K562 (cell line): ENCODE measurements around the gene TMBIM4. TPM values are rescaled to one million over a fixed set of nuclear protein-coding genes. Genes with fewer than 3 reads are reported as not detected.

ENCODE experiments used
- C11orf30 ChIP-seq: fragments of 450-650 bp; IDR thresholded peaks from 2 replicates; pipeline ENCODE4 v1.6.1; 2016; ENCODE audit warnings: low read depth, mild to moderate bottlenecking
- CEBPZ ChIP-seq: fragments of 150-350 bp; IDR thresholded peaks from 2 replicates; pipeline ENCODE4 v1.6.1; 2014; ENCODE audit warnings: low read depth, mild to moderate bottlenecking, low read length, borderline replicate concordance
- ETS1 ChIP-seq: conservative IDR thresholded peaks from 2 replicates; pipeline ENCODE4 v1.6.1; 2011; ENCODE audit warnings: low read depth, mild to moderate bottlenecking, low read length; ENCODE audit not compliant: control insufficient read depth
- HMGN3 ChIP-seq: IDR thresholded peaks from 2 replicates; pipeline ENCODE4 v1.6.1; 2011; ENCODE audit warnings: borderline replicate concordance, low read depth, mild to moderate bottlenecking, mixed read lengths, low read length; ENCODE audit not compliant: insufficient read length; ENCODE audit errors: extremely low read depth
- KLF1 ChIP-seq: fragments of 450-650 bp; IDR thresholded peaks from 2 replicates; pipeline ENCODE4 v1.6.1; 2016; ENCODE audit warnings: missing genetic modification characterization, missing compliant biosample characterization
- MYC ChIP-seq, 2 experiments: fragments of 250-450 bp in 1 of 2; sonication (Bioruptor Pico) in 1 of 2; IDR thresholded peaks; 2 replicates each; pipeline versions ENCODE4 v1.5.1 to v1.6.1; 2012 to 2021; ENCODE audit warnings: low read depth in 2 of 2, borderline replicate concordance in 1 of 2, improper control_type of control experiment in 1 of 2, low read length in 1 of 2, mild to moderate bottlenecking in 1 of 2, moderate library complexity in 1 of 2
- MYNN ChIP-seq, 2 experiments: sonication (generic); formaldehyde crosslinking in 1 of 2; IDR thresholded peaks; 2 replicates each; pipeline versions ENCODE4 v1.5.0 to v1.6.1; 2016 to 2020; ENCODE audit warnings: antibody characterized with exemption in 1 of 2, missing genetic modification reagents in 1 of 2
- NFIX ChIP-seq: fragments of 250-450 bp; sonication (Bioruptor Pico); IDR thresholded peaks from 2 replicates; pipeline ENCODE4 v1.4.0; 2020; ENCODE audit warnings: low read depth, mild to moderate bottlenecking, moderate library complexity
- NR1H2 ChIP-seq: sonication (generic); formaldehyde crosslinking; IDR thresholded peaks from 2 replicates; pipeline ENCODE4 v1.4.0; 2020; ENCODE audit warnings: mild to moderate bottlenecking, missing genetic modification reagents
- PREB ChIP-seq: sonication (generic); formaldehyde crosslinking; IDR thresholded peaks from 2 replicates; pipeline ENCODE4 v1.8.1; 2023; ENCODE audit warnings: mild to moderate bottlenecking, missing genetic modification reagents
- RBM15 ChIP-seq: fragments of 200-400 bp; formaldehyde crosslinking; IDR thresholded peaks from 2 replicates; pipeline ENCODE4 v1.6.1; 2018; ENCODE audit warnings: mild to moderate bottlenecking, low read length, moderate library complexity; ENCODE audit not compliant: insufficient read depth
- TRIM24 ChIP-seq, 2 experiments: fragments of 450-650 bp; IDR thresholded peaks; 2 replicates each; pipeline ENCODE4 v1.6.1; 2016
- XRCC3 ChIP-seq: fragments of 450-650 bp; IDR thresholded peaks from 2 replicates; pipeline ENCODE4 v1.6.1; 2017; ENCODE audit warnings: mild to moderate bottlenecking, moderate library complexity
- XRCC4 ChIP-seq: IDR thresholded peaks from one replicate; pipeline ENCODE4 v1.6.1; 2011; ENCODE audit not compliant: insufficient read depth, insufficient read length; ENCODE audit errors: extremely low read depth
- YBX1 ChIP-seq: fragments of 450-650 bp; IDR thresholded peaks from 2 replicates; pipeline ENCODE4 v1.7.1; 2016; ENCODE audit warnings: mild to moderate bottlenecking
- ZC3H4 ChIP-seq: sonication (generic); formaldehyde crosslinking; IDR thresholded peaks from 2 replicates; pipeline ENCODE4 v1.9.0; 2021; ENCODE audit warnings: missing genetic modification reagents, borderline replicate concordance
- ZKSCAN8 ChIP-seq: fragments of 200-800 bp; sonication (Bioruptor generic); IDR thresholded peaks from 2 replicates; pipeline ENCODE4 v1.6.1; 2016; ENCODE audit warnings: missing genetic modification characterization, missing compliant biosample characterization
- ZNF224 ChIP-seq: sonication (generic); formaldehyde crosslinking; IDR thresholded peaks from 2 replicates; pipeline ENCODE4 v1.8.0; 2022; ENCODE audit warnings: mild to moderate bottlenecking, missing genetic modification reagents
- ZNF444 ChIP-seq: fragments of 250-450 bp; sonication (Bioruptor Pico); IDR thresholded peaks from 2 replicates; pipeline ENCODE4 v1.4.0; 2020; ENCODE audit warnings: mild to moderate bottlenecking, moderate library complexity
- ZNF57 ChIP-seq: fragments of 450-650 bp; formaldehyde crosslinking; IDR thresholded peaks from 2 replicates; pipeline ENCODE4 v1.4.0; 2020; ENCODE audit warnings: mild to moderate bottlenecking, moderate library complexity
- polyA plus RNA-seq, 8 experiments: library from polyadenylated mRNA; depleted of rRNA in 4 of 8; stranded (reverse) in 5 of 8; unstranded in 3 of 8; fragments of >200 nt; fragmentation: Nextera tagmentation in 2 of 8; fragmentation: Illumina TruSeq in 1 of 8; extraction: Ambion mirVana in 2 of 8; extraction: Trizol in 1 of 8; gene quantifications; 2 replicates each; pipeline versions ENCODE4 v1.2.1 to v1.2.3, GENCODE V29; 2011 to 2014; ENCODE audit warnings: inconsistent platforms in 1 of 8, missing spikeins in 1 of 8
- total RNA-seq, 7 experiments: library from RNA; depleted of rRNA in 6 of 7; stranded (reverse); fragments of >200 nt in 6 of 7; fragmentation: Illumina TruSeq in 2 of 7; extraction: Trizol in 2 of 7; gene quantifications; 2 replicates each; pipeline versions ENCODE4 v1.2.1 to v1.2.3, GENCODE V29; 2011 to 2021; ENCODE audit warnings: low replicate concordance in 1 of 7
- TF ChIP-seq, protein P1 (sequence below): fragments of 250-450 bp; sonication (Bioruptor Pico); IDR thresholded peaks from 2 replicates; pipeline ENCODE4 v1.8.0; 2021; ENCODE audit warnings: moderate library complexity, mild to moderate bottlenecking, inconsistent platforms

TMBIM4 gene
- total and polyA plus RNA-seq, 9 of the 15 experiments (the other 6 are each of a cell fraction or from before 2014, with no cell fraction given): 18.6 to 272 (median 50.0) TPM

- 0 out of 2 replicates have a peak, but pooled peaks have one; percentile 12 for TF ChIP-seq NFIX
- TF ChIP-seq ZNF444 (CRISPR knock-in tag): no peak
- TF ChIP-seq ZKSCAN8 (CRISPR knock-in tag): no peak
- TF ChIP-seq HMGN3: peak; percentile 60
- TF ChIP-seq KLF1 (tag): peak; percentile 74; the same call in 1 of the 2 replicates
- TF ChIP-seq TRIM24 (IDR thresholded peaks at IDR 0.05): no peak; a peak in 1 of 4 replicates
- TF ChIP-seq, protein P1, sequence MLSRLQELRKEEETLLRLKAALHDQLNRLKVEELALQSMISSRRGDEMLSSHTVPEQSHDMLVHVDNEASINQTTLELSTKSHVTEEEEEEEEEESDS (CRISPR knock-in tag): no peak
- TF ChIP-seq ETS1: peak; percentile 55; the same call in 1 of the 2 replicates
- no peak for TF ChIP-seq YBX1
- no peak for TF ChIP-seq PREB
- peak; percentile 72 for TF ChIP-seq C11orf30
- no peak for TF ChIP-seq ZC3H4 (CRISPR knock-in tag)
- TF ChIP-seq MYC (IDR thresholded peaks at IDR 0.05; ENCODE audit: low read depth, low read length): peak; percentile 77
- TF ChIP-seq MYC (CRISPR knock-in tag; IDR thresholded peaks at IDR 0.05; ENCODE audit: borderline replicate concordance, low read depth): peak; percentile 70; the same call in 1 of the 2 replicates
- no peak for TF ChIP-seq XRCC3
- no peak for TF ChIP-seq RBM15
- TF ChIP-seq ZNF57: no peak
- TF ChIP-seq XRCC4: no peak
- TF ChIP-seq ZNF224 (CRISPR knock-in tag): no peak
- TF ChIP-seq CEBPZ: no peak
- TF ChIP-seq NR1H2 (CRISPR knock-in tag): peak; percentile 89; the same call in 1 of the 2 replicates
- 0 out of 2 replicates have a peak, but pooled peaks have one; percentile 15 for TF ChIP-seq MYNN (IDR thresholded peaks at IDR 0.05)
- TF ChIP-seq MYNN (CRISPR knock-in tag; IDR thresholded peaks at IDR 0.05): no peak
Observed at GRCh38 chr12:66169221-66170170, at the start of gene TMBIM4 (continued).
